ENCODE data around the gene PGM2. TPM values are rescaled to one million over a fixed set of nuclear protein-coding genes. Genes with fewer than 3 reads are reported as not detected.

Gene PGM2
- total and polyA plus RNA-seq, 10 of the 15 experiments (the other 5 are each of a cell fraction or from before 2014, with no cell fraction given) = 11.9 to 41.7 (median 37.1) TPM

DNA sequence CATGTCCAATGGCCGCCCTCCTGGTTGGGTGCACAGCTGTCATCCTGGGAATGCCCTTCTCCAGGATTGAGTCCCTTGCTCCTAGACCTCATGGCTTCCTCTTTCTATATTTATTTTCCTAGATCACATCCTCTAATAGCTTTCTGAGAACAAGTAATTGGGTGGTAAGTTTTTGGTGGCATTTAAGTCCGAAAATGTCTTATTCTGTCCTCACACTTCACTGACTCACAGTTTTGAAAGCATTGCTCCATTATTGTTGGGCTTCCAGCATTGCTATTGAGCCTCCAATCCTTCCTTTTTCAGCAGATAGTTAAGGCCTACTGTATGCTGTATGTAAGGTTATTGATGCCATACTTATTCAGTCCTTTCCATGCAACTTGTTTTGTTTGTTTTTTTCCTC is 25.9 kb downstream of the PGM2 start:
- H3K9me3 ChIP-seq (replicated peaks; ENCODE audit: control insufficient read depth, insufficient read depth, low read length) = no peaks in the 10 kb centered on the region
- peaks cover 2% of the 10 kb centered on the region; the same call in 1 of the 2 replicates for H3K4me1 ChIP-seq (ENCODE audit: control insufficient read depth, insufficient read depth, low read length)
- ChIA-PET POLR2A (interaction anchor here (0.6 to 1.5 kb wide), 5 partner anchors 17 to 58 kb away, joined by 3 to 4 read pairs (median 3); partner anchors contain the start of gene PGM2), CTCF (interaction anchor here (0.7 to 1.6 kb wide), 6 partner anchors 9 to 312 kb away, joined by 3 to 8 read pairs (median 3); no protein-coding TSS in a partner anchor), SMC1A (ENCODE audit: uncharacterized antibody, unreplicated experiment) (interaction anchor here (1.0 to 3.8 kb wide), 4 partner anchors 8 to 35 kb away, joined by 3 to 20 read pairs (median 4); no protein-coding TSS in a partner anchor), RAD21 (ENCODE audit: unreplicated experiment) (interaction anchor here (1.3 to 2.7 kb wide), 2 partner anchors 40 to 126 kb away, joined by 4 to 10 read pairs; no protein-coding TSS in a partner anchor)
- H3K4me3 ChIP-seq = no peak overlapping the region
- H3K79me2 ChIP-seq (ENCODE audit: control insufficient read depth, insufficient read depth, low read length) = no peaks in the 10 kb centered on the region
- intact Hi-C loops (cut with micrococcal nuclease; ENCODE audit: unreplicated experiment) (no loop called here), in situ Hi-C loops (cut with MboI) (no loop called here)
- DNase-seq (ENCODE audit: low read depth, low spot score) = no peak
- H3K27me3 ChIP-seq (replicated peaks in 1 of 2; ENCODE audit: control insufficient read depth in 2 of 2, insufficient read depth in 2 of 2, low read length in 1 of 2) = no peaks in the 10 kb centered on the region
- 92% methylated on average over 2 of the region's 2 CpGs for WGBS (ENCODE audit: insufficient coverage, insufficient replicate concordance, low lambda C conversion rate, missing lambda C conversion rate)
- ATAC-seq = no peak
- H4K20me1 ChIP-seq (ENCODE audit: control insufficient read depth, insufficient read depth) = no peaks in the 10 kb centered on the region
- no peak overlapping the region for H3K27ac ChIP-seq (ENCODE audit: control insufficient read depth, insufficient read depth)
- H3K9ac ChIP-seq (ENCODE audit: control insufficient read depth, insufficient read depth, low read length) = no peak overlapping the region
- no peak overlapping the region for H2AFZ ChIP-seq (ENCODE audit: control insufficient read depth, low read depth, low read length)
- no peak for FAIRE-seq
- no TSS peak for BruUV-seq (replicated peaks)
- peaks cover 2 to 31% of the 10 kb centered on the region in 2 experiments for H3K36me3 ChIP-seq (ENCODE audit: control insufficient read depth in 2 of 2, insufficient read depth in 2 of 2, low read length in 1 of 2)
- H3K4me2 ChIP-seq (ENCODE audit: control insufficient read depth, insufficient read depth) = no peak overlapping the region
- TF ChIP-seq MTA3 (IDR thresholded peaks at IDR 0.05; ENCODE audit: borderline replicate concordance, low read length) = no peak
- no peak for TF ChIP-seq NR2F1 (conservative IDR thresholded peaks at IDR 0.05)
- no peak for TF ChIP-seq TCF12 (IDR thresholded peaks at IDR 0.05; ENCODE audit: low read depth, low read length)
- no peak for TF ChIP-seq SPI1 (IDR thresholded peaks at IDR 0.05; ENCODE audit: borderline replicate concordance, insufficient read depth, low read depth, low read length)
- TF ChIP-seq CHD2 (IDR thresholded peaks at IDR 0.05; ENCODE audit: borderline replicate concordance, low read depth, low read length) = no peak
- TF ChIP-seq ZNF24 (IDR thresholded peaks at IDR 0.05) = no peak
- TF ChIP-seq STAT1 (conservative IDR thresholded peaks at IDR 0.05) = no peak
- TF ChIP-seq, protein P1, sequence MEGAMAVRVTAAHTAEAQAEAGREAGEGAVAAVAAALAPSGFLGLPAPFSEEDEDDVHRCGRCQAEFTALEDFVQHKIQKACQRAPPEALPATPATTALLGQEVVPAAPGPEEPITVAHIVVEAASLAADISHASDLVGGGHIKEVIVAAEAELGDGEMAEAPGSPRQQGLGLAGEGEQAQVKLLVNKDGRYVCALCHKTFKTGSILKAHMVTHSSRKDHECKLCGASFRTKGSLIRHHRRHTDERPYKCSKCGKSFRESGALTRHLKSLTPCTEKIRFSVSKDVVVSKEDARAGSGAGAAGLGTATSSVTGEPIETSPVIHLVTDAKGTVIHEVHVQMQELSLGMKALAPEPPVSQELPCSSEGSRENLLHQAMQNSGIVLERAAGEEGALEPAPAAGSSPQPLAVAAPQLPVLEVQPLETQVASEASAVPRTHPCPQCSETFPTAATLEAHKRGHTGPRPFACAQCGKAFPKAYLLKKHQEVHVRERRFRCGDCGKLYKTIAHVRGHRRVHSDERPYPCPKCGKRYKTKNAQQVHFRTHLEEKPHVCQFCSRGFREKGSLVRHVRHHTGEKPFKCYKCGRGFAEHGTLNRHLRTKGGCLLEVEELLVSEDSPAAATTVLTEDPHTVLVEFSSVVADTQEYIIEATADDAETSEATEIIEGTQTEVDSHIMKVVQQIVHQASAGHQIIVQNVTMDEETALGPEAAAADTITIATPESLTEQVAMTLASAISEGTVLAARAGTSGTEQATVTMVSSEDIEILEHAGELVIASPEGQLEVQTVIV (IDR thresholded peaks at IDR 0.05; ENCODE audit: borderline replicate concordance, partially characterized antibody) = no peak
- TF ChIP-seq ZNF207 (IDR thresholded peaks at IDR 0.05; ENCODE audit: borderline replicate concordance) = no peak
- TF ChIP-seq, protein P2, sequence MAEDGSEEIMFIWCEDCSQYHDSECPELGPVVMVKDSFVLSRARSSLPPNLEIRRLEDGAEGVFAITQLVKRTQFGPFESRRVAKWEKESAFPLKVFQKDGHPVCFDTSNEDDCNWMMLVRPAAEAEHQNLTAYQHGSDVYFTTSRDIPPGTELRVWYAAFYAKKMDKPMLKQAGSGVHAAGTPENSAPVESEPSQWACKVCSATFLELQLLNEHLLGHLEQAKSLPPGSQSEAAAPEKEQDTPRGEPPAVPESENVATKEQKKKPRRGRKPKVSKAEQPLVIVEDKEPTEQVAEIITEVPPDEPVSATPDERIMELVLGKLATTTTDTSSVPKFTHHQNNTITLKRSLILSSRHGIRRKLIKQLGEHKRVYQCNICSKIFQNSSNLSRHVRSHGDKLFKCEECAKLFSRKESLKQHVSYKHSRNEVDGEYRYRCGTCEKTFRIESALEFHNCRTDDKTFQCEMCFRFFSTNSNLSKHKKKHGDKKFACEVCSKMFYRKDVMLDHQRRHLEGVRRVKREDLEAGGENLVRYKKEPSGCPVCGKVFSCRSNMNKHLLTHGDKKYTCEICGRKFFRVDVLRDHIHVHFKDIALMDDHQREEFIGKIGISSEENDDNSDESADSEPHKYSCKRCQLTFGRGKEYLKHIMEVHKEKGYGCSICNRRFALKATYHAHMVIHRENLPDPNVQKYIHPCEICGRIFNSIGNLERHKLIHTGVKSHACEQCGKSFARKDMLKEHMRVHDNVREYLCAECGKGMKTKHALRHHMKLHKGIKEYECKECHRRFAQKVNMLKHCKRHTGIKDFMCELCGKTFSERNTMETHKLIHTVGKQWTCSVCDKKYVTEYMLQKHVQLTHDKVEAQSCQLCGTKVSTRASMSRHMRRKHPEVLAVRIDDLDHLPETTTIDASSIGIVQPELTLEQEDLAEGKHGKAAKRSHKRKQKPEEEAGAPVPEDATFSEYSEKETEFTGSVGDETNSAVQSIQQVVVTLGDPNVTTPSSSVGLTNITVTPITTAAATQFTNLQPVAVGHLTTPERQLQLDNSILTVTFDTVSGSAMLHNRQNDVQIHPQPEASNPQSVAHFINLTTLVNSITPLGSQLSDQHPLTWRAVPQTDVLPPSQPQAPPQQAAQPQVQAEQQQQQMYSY (CRISPR knock-in tag; IDR thresholded peaks at IDR 0.05) = no peak
- no peak for TF ChIP-seq RB1 (IDR thresholded peaks at IDR 0.05; ENCODE audit: borderline replicate concordance)
- TF ChIP-seq SUPT20H (IDR thresholded peaks at IDR 0.05; ENCODE audit: borderline replicate concordance, control insufficient read depth, low read depth, low read length) = no peak
- no peak for TF ChIP-seq FOXK2 (IDR thresholded peaks at IDR 0.05)
- TF ChIP-seq BHLHE40 (IDR thresholded peaks at IDR 0.05; ENCODE audit: borderline replicate concordance in 1 of 2, low read depth in 2 of 2, low read length in 1 of 2) = no peak
- no peak for TF ChIP-seq MYB (IDR thresholded peaks at IDR 0.05; ENCODE audit: borderline replicate concordance, low read depth, low read length)
